ENCODE data around the gene DCDC2.
"Not testable (repeated sequence)": the region's sequence is repeated elsewhere in the genome, so short reads cannot be mapped to it uniquely, and the experiment has no call there.

DCDC2 gene

DNA sequence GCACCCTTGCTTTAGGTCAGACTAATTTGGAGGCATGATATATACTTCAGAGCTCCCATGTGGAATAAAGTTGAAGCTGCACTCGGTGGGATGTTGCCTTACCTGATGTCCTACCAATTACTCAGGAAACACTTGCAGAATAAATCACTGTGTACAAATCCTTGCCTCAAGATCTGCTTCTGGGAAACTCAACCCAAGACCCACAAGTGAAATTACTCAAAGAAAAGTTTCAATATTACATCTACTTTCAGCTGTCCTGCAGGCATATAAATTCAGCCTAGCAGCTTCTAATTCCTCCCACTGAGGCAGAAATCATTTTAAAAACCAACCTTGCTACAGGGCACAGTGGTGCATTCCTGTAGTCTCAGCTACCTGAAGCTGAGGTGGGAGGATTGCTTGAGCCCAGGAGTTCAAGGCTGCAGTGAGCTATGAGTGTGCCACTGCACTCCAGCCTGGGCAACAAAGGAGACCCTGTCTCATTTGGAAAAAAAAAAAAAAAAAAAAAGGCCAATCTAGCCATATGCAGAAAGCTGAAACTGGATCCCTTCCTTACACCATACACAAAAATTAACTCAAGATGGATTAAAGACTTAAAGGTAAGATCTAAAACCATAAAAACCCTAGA lies 20.7 kb upstream of the DCDC2 start:
- no peak for DNase-seq

DNA sequence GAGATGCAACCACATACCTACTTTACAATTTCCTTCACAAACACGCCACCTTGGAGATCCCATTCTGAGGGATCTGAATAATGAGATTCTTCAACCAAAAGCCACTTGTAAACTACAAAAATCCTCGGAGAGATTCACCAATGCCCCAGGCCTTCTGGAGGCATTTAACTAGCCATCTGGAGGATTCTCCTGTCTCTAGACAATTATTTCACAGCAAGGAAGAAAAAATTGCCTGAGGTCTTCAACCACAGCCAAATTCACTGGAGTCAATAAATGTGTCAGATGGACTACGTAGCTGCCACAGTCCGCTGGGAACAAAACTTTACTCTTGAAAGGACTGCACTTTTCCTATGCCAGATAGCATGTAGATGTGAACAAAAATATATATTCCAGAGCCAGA lies 19.0 kb upstream of the DCDC2 start:
- DNase-seq, result no peak

DNA sequence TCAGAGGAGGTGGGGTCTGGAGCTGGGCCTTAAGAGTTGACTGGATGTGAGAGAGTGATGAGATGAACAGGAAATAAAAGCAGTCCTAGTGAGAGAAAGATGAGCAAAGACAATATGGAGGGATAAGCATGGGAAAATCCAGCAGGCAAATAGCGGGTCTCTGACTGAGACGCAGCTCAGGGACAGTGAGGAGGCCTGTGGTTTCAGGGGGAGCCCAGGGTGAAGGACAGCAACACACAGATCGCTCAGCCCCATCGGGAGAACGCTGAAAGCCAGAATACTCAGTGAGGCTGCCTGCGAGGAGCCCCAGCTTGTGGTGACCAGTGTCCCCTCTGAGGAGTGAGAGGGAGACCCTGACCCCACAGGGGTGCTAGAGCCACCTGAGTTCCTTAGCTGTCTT lies 16.8 kb upstream of the DCDC2 start:
- no peak for DNase-seq

DNA sequence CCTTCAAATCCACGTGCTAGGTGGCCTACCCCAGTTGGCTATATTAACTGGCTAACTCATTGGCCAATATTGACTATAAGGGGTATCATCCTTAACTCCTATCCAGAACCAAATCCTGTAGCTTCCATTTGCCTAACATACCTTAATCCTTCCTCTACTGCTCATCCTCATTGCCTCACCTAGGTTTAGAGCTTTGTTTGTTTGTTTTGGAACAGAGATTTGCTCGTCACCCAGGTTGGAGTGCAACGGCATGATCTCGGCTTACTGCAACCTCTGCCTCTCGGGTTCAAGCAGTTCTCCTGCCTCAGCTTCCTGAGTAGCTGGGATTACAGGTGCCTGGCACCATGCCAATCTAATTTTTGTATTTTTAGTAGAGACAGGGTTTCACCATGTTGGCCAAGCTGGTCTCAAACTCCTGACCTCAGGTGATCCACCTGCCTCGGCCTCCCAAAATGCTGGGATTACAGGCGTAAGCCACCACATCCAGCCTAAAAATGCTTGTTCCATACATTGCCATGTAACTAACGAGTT lies 7.3 kb upstream of the DCDC2 start:
- DNase-seq, result not testable (repeated sequence)

DNA sequence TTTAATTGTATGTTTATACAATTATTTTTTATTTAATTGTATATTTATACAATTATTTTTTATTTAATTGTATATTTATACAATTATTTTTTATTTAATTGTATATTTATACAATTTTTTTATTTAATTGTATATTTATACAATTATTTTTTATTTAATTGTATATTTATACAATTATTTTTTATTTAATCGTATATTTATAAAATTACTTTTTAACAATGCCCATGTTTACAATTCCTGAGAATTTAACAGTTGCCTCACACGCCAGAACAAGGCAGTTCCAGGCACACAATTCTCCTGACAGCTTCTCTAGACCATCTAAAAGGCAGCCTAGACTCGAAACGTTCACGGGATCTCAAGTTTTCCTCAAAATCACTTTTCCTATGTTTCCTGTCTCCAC lies 4.5 kb upstream of the DCDC2 start:
- not testable (repeated sequence) for DNase-seq

DNA sequence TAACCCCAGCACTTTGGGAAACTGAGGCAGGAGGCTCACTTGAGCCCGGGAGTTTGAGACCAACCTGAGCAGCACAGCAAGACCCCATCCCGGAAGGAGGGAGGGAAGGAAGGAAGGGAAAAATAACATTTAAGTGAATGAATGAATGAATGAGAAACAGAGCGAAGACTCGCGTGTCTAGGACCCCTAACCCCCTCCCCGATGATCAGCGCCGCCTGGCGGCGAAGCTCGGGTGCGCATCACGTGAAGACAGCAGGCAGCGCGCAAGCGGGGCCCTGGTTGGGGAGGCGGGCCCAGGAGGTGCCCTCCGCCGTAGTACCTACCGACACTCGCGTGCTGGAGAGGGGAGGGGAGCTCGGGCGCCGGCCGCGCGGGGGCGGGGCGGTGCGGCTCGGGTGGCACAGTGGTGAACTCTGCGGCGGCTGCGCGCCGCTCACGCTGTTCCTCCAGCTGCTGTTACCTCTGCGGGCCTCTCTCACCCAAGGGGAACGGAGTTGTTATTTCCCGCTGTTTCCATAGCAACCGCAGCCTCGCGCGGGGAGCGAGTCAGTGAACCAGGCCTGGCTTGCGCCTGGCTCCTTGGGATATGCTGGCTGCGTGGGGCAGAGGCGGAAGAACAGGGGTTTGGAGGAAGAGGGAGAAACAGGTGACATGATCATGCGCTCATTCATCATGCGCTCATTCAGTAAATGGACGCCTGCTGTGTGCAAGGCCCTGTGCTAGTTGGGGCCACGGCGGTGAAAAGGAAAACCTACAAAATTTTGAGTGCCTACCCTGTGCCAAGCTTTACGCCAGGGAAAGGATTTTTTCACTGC lies 2.0 kb upstream of the DCDC2 start:
- peak; percentile 95 for DNase-seq

DNA sequence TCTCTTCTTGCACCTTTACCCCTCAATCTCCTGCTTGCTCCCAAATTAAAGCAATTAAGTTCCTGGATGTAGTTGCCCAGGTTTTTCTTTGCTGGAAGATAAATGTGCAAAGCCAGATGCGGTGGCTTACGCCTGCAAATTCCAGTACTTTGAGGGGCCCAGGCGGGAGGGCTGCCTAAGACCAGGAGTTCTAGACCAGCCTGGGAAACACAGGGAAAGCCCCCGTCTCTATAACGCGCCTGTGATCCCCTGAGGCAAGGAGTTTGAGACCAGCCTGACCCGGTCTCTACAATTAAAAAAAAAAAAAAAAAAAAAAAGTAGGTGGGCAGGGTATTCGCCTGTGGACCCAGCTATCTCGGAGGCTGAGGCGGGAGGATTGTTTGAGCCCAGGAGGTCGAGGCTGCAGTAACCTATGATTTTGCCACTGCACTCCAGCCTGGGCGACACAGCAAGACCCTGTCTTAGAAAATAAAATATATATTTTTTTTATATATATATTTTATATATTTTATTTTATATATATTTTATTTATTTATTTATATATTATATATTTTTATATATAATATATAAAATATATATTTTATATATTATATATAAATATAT lies 461 bp upstream of the DCDC2 start:
- DNase-seq, result no peak

DNA sequence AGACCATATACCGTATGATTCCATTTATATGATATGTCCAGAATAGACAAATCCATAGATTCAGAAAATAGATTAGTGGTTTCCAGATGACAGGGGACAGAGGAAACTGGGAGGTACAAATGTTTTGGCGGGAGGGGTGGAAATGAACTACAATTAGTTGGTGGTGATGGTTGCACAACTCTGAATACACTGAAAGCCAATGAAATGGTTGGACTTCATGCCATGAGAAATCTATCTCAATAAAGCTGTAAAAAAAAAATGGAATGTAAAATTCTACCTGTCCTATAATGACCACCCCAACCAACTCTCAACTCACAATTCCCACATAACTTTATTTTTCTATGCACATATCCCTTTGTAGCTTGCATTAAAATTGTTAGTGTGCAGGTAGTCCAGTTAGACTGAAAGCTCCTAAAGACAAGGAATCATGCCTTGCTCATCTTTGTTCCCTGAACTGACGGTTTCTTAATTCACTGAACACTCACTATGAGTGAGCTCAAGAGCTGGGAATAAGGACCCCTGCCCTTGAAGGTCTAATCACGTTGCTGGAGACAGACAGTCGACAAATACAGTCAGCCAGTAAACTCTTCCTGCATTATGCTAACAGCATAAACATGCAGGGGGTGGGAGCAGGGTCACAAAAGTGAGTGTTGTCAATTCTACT lies 1.4 kb downstream of the DCDC2 start:
- DNase-seq, result no peak

DNA sequence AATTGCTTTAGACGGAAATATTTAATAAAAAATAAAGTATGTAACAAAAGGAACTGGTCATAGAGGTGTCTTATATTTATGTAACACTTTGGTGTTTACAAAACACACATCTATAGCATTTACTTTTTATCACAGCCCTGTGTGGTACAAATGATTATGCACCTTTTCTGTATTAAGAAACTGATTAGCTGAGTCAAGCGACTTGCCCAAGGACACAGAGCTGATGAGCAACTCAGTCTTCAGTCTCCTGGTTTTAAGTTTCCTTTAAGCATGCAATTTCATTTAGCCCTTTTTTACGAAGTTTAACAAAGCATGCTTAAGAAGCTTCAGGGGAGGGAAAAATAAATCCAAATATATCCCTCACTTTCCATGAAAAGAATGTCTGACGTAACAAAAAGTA lies 2.5 kb downstream of the DCDC2 start:
- no peak for DNase-seq

DNA sequence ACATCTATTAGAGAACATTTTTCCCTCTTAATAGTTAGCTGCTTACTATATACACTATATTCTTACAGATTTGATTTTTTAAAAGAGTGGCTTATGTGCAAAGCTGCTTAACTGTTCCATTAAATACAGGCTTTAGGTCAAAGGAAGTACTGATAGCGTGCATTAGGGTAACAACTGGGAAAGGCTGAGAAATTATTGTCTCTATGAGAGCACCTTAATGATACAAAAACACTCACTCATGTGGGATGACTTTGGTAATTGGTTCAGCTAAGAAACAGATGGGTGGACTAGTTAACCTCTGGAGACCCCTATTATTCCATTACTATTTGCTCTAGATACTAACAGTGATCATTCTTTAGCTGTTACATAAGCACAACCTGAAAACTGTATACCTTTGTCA lies 4.0 kb downstream of the DCDC2 start:
- no peak for DNase-seq

DNA sequence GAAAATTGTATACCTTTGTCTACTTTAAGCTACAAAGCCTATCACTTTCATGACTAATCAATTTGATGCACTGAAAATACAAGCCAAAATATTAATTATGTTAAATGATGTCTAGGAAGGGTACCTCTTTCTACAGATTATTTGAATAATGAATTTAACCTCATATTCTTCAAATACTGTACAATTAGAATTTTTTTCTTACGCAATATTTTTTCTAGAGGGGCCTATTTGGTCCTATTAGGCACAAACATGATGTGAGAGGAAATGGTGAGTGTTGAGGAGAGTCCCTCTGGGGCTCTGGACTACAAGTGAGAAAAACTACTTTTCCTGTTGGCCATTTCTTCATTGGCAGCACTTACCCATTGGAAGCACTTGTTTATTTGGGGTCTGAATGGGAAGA lies 5.4 kb downstream of the DCDC2 start:
- no peak for DNase-seq

DNA sequence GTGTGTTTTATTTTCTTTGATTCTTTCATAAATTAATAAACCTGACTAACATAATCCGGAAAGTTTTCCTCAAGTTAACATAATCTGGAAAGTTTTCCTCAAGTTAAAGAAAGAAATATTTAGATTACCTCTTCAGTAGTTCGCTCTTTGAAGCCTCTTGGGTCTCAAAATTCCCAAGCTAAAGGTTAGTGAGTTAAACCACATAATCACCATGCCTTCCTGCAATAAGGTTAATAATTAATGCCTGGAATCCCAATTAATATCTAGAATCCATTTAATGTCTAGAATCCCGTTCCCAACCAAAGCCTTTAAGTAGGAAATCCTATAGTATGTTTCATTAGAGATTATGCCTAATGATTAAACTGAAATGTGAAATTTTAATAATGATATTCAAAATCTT lies 12.9 kb downstream of the DCDC2 start:
- no peak for DNase-seq

DNA sequence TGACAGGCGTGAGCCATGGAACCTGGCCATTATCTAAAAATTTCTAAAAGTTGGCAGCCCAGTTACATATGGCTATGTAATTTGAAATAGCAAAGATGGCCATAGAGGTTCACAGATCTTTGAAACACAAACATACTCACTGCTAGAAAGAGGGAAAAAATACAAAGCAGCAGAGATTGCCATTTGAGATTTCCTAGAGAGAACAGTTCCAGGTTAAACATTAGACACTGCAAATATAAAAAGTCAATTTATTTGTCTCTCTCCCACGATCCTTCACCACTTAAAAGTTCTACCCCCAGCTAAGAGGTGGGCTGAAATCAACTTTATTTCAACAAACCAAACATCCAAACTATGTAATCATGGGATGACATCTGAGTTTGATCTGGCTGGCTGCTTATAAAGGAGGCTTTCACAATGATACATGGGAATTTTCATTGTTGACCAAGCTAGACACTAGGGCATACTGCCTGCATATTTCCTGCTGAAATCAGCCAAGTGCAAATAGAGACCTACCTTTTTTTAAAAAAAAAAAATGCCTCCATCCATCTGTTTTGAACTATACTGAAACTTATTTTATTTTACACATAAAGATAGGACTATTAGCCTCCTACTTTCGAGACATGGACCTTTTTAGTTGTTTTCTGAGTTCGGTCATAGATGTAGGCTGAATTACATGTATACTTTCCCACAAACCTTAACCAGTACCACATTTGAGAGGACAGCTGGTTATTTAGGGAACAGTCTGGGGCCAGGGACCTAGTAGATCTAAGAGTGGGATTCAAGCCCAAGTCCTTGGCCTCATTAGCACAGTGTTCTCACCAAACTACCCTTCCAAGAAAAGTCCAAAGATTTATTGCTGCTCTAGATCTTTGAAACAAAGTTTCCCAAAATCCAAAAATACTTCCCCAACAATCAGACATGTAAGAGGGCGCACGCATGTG lies 16.6 kb downstream of the DCDC2 start:
- no peak for DNase-seq

DNA sequence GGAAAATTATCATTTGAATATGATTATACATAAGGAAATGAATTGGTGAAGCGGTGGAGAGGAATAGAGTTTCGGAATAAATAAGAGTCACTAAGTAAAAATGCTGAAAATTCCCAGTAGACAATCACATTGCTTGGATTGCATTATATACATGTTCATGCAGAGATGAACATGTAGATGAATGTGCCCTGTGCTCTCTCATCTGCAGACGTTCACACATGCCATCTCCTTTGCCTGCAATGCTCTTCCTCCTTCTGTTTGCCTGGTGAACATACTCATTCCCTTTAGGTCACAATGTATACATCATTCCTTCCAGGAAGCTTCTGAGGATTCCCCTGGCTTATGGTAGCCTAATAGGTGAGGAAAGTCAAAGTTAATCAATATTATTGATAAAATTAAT lies 17.9 kb downstream of the DCDC2 start:
- no peak for DNase-seq

DNA sequence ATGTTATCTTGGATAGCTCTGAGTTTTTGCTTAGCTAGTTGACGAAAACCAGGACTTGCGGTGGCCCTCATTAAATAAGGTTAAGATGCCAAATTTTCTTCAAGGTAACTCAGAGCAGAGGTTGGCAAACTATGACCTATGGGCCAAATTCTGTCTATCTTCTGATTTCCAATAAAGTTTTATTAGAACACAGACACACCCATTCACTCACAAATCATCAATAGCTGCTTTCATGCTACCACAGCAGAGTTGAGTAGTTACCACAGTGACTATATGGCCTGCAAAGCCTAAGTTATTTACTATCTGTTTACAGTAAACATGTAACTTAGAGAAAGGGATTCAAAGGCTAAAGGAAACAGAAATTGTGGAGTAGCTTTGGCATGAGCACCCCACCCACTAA lies 23.6 kb downstream of the DCDC2 start:
- DNase-seq, result no peak

DNA sequence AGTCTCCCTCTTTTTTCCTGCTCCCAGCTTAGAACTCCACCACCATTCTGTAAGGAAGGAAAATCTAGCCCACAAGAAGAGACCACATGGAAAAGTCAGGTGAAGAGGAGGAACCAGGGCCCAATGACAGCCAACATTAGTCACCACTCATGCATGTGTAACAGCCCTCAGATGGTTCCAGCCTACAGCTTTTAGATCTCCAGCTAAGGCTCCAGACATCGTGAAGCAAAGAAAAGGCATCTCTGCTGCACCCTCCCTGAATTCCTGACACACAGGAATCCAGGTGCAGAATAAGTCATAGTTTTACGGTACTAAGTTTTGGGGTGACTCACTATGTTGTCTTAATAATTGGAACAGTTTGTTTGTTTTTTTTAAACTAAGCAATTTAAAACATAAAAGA lies 25.5 kb downstream of the DCDC2 start:
- no peak for DNase-seq

DNA sequence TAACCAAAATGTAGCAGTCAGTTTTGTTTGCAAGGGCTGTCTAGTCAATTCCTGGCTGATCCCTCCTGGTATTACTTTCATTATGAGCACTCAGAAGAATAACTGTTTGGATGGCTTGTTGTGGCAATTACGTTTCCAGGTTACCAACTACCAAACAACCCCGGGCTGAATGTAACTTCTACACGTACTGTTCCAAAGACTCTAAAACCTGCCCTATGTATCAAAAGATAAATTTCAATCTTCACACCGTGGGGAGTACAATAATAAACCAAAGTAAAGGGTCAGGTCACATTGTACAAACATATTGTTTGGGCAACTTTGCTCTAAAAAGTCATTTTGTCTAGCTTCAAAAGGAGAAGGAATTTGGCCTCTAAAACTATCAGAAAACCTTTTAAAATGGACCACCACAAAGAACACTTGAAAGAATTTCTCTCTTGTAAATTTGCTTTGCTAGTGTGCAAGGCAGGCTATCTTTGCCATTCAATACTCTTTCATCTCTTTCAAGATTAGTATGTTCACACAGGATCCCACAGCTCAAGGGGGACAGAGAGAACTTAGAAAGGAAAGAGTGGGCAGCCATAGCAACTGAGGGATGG lies 27.6 kb downstream of the DCDC2 start:
- no peak for DNase-seq

DNA sequence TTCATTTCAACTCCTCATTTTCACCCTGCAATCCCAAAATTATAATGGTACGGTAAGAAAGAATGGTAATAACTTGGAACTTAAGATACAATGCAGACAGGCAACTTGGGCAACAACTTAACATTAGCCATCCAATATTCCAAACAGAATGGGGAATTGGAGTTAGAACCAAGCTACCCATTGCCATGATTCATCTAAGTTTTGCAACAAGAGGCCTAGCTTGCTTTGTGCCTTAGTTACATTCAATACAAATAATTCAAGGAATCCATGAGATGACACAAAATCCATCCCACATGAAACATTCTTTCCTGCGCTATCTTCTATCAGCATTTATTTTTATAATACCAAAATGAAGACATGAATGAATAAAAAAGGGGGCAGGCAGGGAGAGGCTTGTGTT lies 28.4 kb downstream of the DCDC2 start:
- DNase-seq, result no peak

DNA sequence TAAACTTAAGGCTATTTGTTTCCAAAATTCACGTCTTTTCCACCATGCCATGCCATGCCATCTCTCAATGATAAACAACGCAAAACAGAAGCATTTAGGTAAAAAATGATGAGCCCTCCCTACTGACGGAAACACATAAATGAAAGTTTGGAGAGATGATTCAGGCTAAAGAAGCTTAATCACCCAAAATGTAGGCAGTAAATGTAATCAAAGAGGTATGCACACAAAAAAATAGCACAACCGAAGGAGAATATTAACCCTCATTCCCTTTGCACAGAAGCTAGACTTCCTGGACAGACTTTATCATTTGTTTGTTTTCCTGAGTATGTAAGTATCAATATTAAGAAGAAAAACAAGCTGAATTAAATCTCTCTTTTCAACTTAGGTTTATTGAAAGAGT lies 28.8 kb downstream of the DCDC2 start:
- no peak for DNase-seq

DNA sequence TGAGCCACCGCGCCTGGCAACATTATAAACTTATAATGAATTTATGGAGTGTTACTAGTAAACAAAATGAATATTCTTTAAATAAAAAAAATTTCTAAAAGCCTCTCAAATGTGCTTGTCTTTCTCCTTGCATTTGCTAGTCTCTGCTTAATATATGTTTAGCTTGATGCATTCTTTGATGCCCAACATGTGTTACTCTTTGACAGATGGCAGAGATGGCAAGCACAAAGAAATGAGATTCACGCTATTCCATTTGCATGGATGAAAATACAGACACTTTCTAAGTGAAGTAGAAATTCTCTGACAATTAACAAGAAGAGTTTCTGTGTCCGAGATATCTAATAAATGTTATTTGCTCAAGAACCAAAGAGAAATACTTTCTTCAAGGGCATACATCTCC lies 30.1 kb downstream of the DCDC2 start:
- DNase-seq, result no peak

DNA sequence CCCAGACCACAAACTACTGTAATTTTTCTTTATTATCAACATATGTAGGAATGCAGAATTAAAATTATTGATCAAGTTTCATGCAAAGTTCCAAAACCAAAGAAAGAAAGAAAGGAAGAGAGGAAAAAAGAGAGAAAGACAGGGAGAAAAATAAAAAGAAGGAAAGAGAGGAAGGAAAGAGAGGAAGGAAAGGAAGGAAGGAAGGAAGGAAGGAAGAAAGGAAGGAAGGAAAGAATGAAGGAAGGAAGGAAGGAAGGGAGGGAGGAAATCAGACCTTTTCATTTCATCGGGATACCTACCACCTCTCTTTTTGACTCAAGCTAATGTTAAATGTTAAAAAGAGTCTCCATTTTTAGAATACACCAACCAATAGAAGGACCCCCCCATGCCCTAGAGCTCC lies 31.9 kb downstream of the DCDC2 start:
- DNase-seq, result no peak

DNA sequence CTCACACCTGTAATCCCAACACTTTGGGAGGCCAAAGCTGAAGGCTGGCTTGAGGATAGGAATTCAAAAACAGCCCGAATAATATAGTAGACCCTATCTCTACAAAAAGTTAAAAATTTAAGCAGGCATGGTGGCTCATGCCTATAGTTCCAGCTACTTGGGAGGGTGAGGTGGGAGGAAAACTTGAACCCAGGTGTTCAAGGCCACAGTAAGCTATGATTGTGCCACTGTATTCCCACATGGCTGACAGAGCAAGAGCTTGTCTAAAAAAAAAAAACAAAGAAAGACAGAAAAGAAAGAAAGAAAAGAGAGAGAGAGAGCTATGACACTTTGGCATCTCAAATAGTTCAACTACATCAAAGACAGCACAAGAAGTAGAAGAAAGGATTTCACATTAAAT lies 33.2 kb downstream of the DCDC2 start:
- no peak for DNase-seq
